Colonic mucosa (tissue), 4 donors: ENCODE results near the gene MLLT3. TPM values are rescaled to one million over a fixed set of nuclear protein-coding genes. Genes with fewer than 3 reads are reported as not detected.

Experiments used
- DNase-seq: peaks from one replicate; pipeline ENCODE4 v3.0.0-alpha.2; 2020
- H3K27ac ChIP-seq: fragments of 200-600 bp; one replicate; pipeline ENCODE4 v1.8.0; 2021
- H3K27me3 ChIP-seq: fragments of 200-600 bp; one replicate; pipeline ENCODE4 v1.8.0; 2021
- H3K36me3 ChIP-seq: fragments of 200-600 bp; one replicate; pipeline ENCODE4 v1.8.0; 2021
- H3K4me1 ChIP-seq: fragments of 200-600 bp; one replicate; pipeline ENCODE4 v1.8.0; 2021; ENCODE audit warnings: mild to moderate bottlenecking
- H3K4me3 ChIP-seq: fragments of 200-600 bp; one replicate; pipeline ENCODE4 v1.8.0; 2021
- H3K9ac ChIP-seq, 2 donors: one replicate each; pipeline ENCODE4 v1.7.0; 2013; ENCODE audit warnings: control low read depth in 2 of 2, low read depth in 2 of 2, low read length in 2 of 2
- H3K9me3 ChIP-seq: fragments of 200-600 bp; one replicate; pipeline ENCODE4 v1.8.0; 2021
- CTCF ChIP-seq: fragments of 200-600 bp; IDR thresholded peaks from one replicate; pipeline ENCODE4 v1.8.0; 2022; ENCODE audit warnings: antibody characterized with exemption, mild to moderate bottlenecking
- intact Hi-C: fragments of 100-400 bp; cut with DNase I; formaldehyde crosslinking; loops from one replicate; pipeline ENCODE4 v1.14.1; 2022
- total RNA-seq, 2 donors: library from RNA; stranded (reverse); fragmentation: NEBNext Ultra II Directional in 1 of 2; extraction: Animal tissue kit (Norgen Biotek cat#: 25700) in 1 of 2; gene quantifications; one replicate each; pipeline ENCODE4 v1.2.1, GENCODE V29; 2021
- donor health status: healthy.
- donor health status: DM: no; HTN: no; CAD: no.
- donor health status: DM: no; HTN: no; CAD: no.

The MLLT3 gene
- total RNA-seq, 2 donors from 2014 or later, result 44.6 to 65.2 TPM

- Histone ChIP-seq H3K27me3 (no peaks in the 10 kb centered on the region), H3K27ac (no peak overlapping the region), H3K9ac (no peak overlapping the region), H3K36me3 (no peaks in the 10 kb centered on the region), H3K4me3 (no peak overlapping the region), H3K4me1 (no peaks in the 10 kb centered on the region), H3K9me3 (no peaks in the 10 kb centered on the region)
- intact Hi-C loops, result no loop called here
- no peak for TF ChIP-seq CTCF
- no peak for DNase-seq
These were observed 28.0 kb upstream of the MLLT3 start for GRCh38 chr9:20650313-20650712.

- Histone ChIP-seq H3K27ac (no peak overlapping the region), H3K27me3 (no peaks in the 10 kb centered on the region), H3K4me3 (no peak overlapping the region), H3K9ac (no peak overlapping the region), H3K36me3 (no peaks in the 10 kb centered on the region), H3K4me1 (no peaks in the 10 kb centered on the region), H3K9me3 (no peaks in the 10 kb centered on the region)
- TF ChIP-seq CTCF, result no peak
- intact Hi-C loops, result no loop called here
- no peak for DNase-seq
These were observed 27.1 kb upstream of the MLLT3 start for GRCh38 chr9:20649381-20649780.

GRCh38 chr9:20646656-20647055, 24.4 kb upstream of the MLLT3 start:
- intact Hi-C loops, result no loop called here
- Histone ChIP-seq H3K9ac (no peak overlapping the region), H3K4me3 (no peak overlapping the region), H3K4me1 (no peaks in the 10 kb centered on the region), H3K27me3 (no peaks in the 10 kb centered on the region), H3K27ac (no peak overlapping the region), H3K36me3 (no peaks in the 10 kb centered on the region), H3K9me3 (no peaks in the 10 kb centered on the region)
- no peak for TF ChIP-seq CTCF
- DNase-seq, result no peak

- TF ChIP-seq CTCF, result no peak
These were observed 21.4 kb upstream of the MLLT3 start for GRCh38 chr9:20643660-20644059.

GRCh38 chr9:20642045-20642444, 19.7 kb upstream of the MLLT3 start:
- intact Hi-C loops, result no loop called here
- DNase-seq, result no peak
- H3K27me3 ChIP-seq, result no peaks in the 10 kb centered on the region
- no peaks in the 10 kb centered on the region for H3K36me3 ChIP-seq
- no peak for TF ChIP-seq CTCF
- H3K4me3 ChIP-seq, result no peak overlapping the region
- H3K4me1 ChIP-seq, result no peaks in the 10 kb centered on the region
- no peaks in the 10 kb centered on the region for H3K9me3 ChIP-seq
- H3K9ac ChIP-seq, result no peak overlapping the region
- no peak overlapping the region for H3K27ac ChIP-seq

More at GRCh38 chr9:20643660-20644059, 21.4 kb upstream of the MLLT3 start:
- no peaks in the 10 kb centered on the region for H3K9me3 ChIP-seq
- no peak overlapping the region for H3K4me3 ChIP-seq
- no peak overlapping the region for H3K9ac ChIP-seq
- intact Hi-C loops, result no loop called here
- no peaks in the 10 kb centered on the region for H3K27me3 ChIP-seq
- DNase-seq, result no peak
- H3K36me3 ChIP-seq, result no peaks in the 10 kb centered on the region
- H3K4me1 ChIP-seq, result no peaks in the 10 kb centered on the region
- H3K27ac ChIP-seq, result no peak overlapping the region
